ENCODE measurements around the gene EPS8. TPM values are rescaled to one million over a fixed set of nuclear protein-coding genes. Genes with fewer than 3 reads are reported as not detected.
A peak's percentile ranks its signal among the peaks of the same experiment; 100 is the strongest.

The EPS8 gene
- 10 to 100 TPM; 26.1 to 43.2 (median 32.3) TPM for total RNA-seq

- intact Hi-C loops (cut with DNase I; ENCODE audit: low total_unique reads): no loop called here
- WGBS, 2 donors: 1% methylated on average over 58 to 75 of the region's 85 CpGs
- peak; percentile 82 to 97 for DNase-seq (ENCODE audit: low spot score in 2 of 2)
- TF ChIP-seq POLR2A (IDR thresholded peaks at IDR 0.05): peak in 1 of 2 donors; percentile 59
- no peak for TF ChIP-seq CTCF (IDR thresholded peaks at IDR 0.05)
- H3K4me3 ChIP-seq (ENCODE audit: low read depth, poor library complexity, severe bottlenecking): peak within 1 kb of the TSS; percentile 67
Observed at GRCh38 chr12:15789220-15790171, at the start of gene EPS8. TSS of gene EPS8 (minus strand) at chr12:15789388. CDS start at chr12:15682951, 106,437 bp downstream.

GRCh38 chr12:15837141-15837790, 48.1 kb upstream of the EPS8 start:
- no peak for DNase-seq (ENCODE audit: low spot score in 2 of 2)
- 48 to 51% methylated on average over 5 of the region's 5 CpGs for WGBS, 2 donors
- TF ChIP-seq CTCF (IDR thresholded peaks at IDR 0.05) (no peak), POLR2A (IDR thresholded peaks at IDR 0.05) (no peak)
- intact Hi-C loops (cut with DNase I; ENCODE audit: low total_unique reads): no loop called here
- no peak overlapping the region for H3K4me3 ChIP-seq (ENCODE audit: low read depth, poor library complexity, severe bottlenecking)

DNA sequence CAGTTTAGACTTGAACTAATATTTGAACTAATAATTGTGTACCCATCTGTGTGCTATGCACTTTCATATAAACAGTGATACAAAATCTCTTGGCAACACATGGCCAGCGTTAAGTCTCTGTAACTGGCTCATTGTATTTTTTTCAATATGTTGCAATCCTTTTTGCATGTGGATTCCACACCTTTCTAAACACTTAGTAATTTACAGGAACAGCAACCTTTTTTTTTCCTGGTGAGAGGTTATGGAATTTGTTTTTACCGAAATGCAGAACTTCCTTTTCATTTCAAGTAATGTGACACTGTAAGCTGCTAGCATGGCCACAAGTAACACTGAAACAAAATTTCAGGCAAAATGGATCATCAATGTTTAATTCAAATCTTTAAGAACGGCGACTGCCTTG, 45.4 kb upstream of the EPS8 start:
- intact Hi-C loops (cut with DNase I; ENCODE audit: low total_unique reads): no loop called here
- no peak for DNase-seq (ENCODE audit: low spot score in 2 of 2)
- H3K4me3 ChIP-seq (ENCODE audit: low read depth, poor library complexity, severe bottlenecking): no peak overlapping the region
- 70 to 80% methylated on average over 4 of the region's 4 CpGs for WGBS, 2 donors
- TF ChIP-seq CTCF (IDR thresholded peaks at IDR 0.05): no peak
- no peak for TF ChIP-seq POLR2A (IDR thresholded peaks at IDR 0.05)

DNA sequence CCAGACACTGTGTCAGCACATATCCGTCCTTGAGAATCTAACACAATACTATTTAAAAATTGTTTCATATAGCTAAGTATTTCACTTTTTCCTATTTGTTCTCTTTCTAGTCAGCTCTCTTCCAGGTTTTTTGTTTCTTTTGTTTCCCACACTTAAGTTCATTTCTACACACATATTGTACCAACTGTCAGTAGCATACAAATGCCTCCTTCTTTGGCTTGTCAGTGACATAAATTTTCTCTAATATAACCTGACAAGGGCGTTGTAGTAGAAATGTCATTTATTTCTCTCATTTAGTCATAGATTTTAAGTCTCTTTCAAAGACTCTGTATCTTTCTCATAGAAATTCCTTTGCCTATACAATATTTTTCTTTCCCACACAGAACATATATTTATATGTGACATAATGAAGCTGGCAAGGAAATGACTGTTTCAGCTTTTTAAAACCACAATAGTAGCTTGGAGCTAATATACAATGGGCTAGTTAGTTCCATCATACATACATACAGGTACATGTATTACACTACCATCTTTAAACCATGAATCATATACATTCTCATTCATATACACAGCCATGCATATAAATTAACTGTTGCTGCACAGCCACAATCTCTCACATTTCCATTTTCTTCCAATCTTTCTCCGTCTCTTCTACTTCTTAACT, 42.3 kb upstream of the EPS8 start:
- DNase-seq (ENCODE audit: low spot score in 2 of 2): no peak
- 79 to 84% methylated on average over 3 of the region's 3 CpGs for WGBS, 2 donors
- H3K4me3 ChIP-seq (ENCODE audit: low read depth, poor library complexity, severe bottlenecking): no peak overlapping the region
- TF ChIP-seq CTCF (IDR thresholded peaks at IDR 0.05): no peak
- no peak for TF ChIP-seq POLR2A (IDR thresholded peaks at IDR 0.05)
- intact Hi-C loops (cut with DNase I; ENCODE audit: low total_unique reads): no loop called here

DNA sequence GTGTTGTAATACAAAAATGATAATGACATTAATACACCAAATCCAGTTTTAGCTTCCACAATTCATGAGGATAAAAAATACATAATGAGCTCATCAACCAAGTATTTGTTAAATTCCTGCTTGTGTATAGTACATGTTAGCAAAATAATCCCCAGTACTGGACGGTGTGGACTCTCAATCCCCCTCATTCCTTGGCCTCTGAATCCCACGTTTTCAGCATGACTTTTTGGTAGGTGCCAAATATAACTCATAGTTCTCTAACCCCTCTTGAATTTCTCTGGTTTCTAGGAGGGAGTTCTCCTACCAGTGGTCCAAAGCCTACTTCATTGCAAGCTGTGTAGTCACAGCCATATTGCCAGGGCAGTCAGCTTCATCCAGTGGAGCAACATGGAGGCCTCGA, 41.4 kb upstream of the EPS8 start:
- intact Hi-C loops (cut with DNase I; ENCODE audit: low total_unique reads): no loop called here
- H3K4me3 ChIP-seq (ENCODE audit: low read depth, poor library complexity, severe bottlenecking): no peak overlapping the region
- TF ChIP-seq CTCF (IDR thresholded peaks at IDR 0.05): no peak
- no peak for TF ChIP-seq POLR2A (IDR thresholded peaks at IDR 0.05)
- no peak for DNase-seq (ENCODE audit: low spot score in 2 of 2)
- WGBS, 2 donors: 56 to 65% methylated on average over 3 of the region's 3 CpGs

Data from lower leg skin (tissue), 4 donors.